NCI-H446 treated with DMSO at 0.1 percent for 48 hours (cell line): Measurements from ENCODE around the gene YPEL1.
"Not testable (repeated sequence)": the region's sequence is repeated elsewhere in the genome, so short reads cannot be mapped to it uniquely, and the experiment has no call there.

Experiments
- DNase-seq: peaks from one replicate; lab custom pipeline; 2025; lab: John Stamatoyannopoulos, UW

The YPEL1 gene

GRCh38 chr22:21721195-21721852 is 14.3 kb downstream of the YPEL1 start:
- not testable (repeated sequence) for DNase-seq

GRCh38 chr22:21720191-21720859 is 15.3 kb downstream of the YPEL1 start:
- not testable (repeated sequence) for DNase-seq

- no peak for DNase-seq
These were observed 16.6 kb downstream of the YPEL1 start for GRCh38 chr22:21719024-21719423.

DNA sequence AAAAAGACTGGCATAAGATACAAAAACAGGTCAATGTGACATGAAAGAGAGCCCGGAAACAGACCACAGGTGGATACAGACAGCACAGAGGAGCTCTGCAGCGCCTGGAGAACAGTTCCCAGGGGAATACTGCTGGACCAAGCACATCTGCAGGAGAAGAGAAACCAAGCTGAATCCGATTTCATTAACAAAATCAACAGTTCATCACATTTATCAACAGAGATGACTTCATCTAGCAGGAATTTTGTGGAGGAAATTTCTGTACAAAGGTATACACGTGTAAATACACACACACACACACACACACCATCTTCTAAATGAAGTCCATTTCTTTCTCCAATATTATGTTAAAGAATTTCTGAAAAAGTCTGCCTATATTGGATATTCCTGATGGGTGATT is 17.1 kb downstream of the YPEL1 start:
- no peak for DNase-seq

DNA sequence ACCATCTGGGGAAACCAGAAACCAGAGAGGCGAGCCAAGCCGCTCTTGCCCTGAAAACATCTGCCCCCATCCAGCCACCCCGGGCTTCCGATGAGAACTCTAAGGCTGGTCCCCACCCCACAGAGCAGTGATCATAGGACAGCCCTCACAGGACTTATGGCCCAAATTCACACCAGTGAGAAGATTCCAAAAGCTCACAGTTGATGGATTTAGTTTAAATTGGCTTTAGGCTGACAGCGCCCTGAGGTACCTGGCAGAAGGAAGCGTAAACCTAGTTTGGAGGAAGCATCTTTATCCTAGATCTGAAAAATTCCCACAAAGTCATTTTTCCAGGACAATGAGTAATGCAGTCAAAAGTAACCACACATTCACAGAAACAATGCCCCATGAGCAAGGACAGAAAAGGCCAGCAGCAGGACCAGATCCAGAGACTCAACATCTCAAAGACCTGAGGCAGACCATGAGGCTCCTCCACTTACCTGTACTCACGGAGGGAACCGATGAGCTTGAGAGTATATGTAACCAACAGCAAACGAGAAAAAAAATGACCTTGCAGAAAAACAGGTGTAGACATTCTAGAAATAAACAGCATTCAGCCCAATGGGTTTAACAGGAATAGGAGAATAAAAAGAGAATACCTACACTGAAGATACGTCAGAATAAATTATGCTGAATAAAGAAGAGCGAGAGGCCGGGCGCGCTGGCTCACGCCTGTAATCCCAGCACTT is 19.0 kb downstream of the YPEL1 start:
- DNase-seq, result not testable (repeated sequence)

DNA sequence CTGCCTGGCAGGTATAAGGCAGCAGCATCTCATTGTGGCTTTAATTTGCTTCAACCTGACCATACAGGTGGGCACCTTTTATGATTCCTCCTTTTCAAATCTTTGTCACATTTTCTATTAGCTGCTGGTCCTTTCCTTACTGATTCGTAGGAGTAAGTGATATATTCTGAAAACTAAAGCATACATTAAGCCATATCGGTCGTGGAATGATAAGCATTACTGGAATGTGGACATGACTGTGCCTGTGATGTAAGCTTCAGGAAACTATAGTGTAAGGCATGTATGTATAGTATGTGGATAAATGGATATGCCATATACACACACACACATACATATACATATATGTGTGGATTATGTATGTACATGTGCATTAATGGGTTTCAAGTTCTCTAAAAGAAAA is 20.8 kb downstream of the YPEL1 start:
- no peak for DNase-seq

DNA sequence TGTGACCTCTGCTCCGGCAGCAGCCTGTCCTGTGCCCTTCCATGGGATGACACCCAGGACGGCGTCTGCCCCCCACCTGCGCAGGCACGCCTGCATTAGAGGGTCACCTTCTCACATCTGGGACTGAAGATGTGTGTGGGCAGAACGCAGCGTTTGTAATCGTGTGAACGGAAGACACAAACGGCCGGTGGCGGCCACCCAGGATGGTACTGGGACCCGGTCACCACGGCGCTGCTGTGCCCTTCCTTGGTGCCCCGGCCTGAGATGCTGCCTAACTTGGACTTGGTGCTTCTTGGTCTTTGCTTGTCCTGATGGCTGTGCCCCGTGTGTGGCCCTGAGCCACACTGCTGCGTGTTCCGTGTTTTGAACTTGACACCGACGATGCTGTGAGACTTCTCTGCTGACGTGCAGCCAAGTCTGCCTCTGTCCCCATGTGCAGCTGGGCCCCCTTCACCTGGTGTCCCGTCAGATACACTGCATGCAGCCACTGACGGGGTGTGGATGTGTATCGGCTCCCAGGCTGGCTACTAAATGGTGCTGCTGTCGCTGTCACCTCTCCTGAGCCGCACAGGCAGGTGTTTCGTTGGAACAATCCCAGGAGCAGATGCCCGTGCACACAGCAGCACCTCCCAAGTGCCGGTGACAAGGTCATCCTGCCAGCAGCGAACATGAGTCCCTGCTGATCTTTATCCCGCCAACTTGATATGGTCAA is 21.4 kb downstream of the YPEL1 start:
- no peak for DNase-seq

DNA sequence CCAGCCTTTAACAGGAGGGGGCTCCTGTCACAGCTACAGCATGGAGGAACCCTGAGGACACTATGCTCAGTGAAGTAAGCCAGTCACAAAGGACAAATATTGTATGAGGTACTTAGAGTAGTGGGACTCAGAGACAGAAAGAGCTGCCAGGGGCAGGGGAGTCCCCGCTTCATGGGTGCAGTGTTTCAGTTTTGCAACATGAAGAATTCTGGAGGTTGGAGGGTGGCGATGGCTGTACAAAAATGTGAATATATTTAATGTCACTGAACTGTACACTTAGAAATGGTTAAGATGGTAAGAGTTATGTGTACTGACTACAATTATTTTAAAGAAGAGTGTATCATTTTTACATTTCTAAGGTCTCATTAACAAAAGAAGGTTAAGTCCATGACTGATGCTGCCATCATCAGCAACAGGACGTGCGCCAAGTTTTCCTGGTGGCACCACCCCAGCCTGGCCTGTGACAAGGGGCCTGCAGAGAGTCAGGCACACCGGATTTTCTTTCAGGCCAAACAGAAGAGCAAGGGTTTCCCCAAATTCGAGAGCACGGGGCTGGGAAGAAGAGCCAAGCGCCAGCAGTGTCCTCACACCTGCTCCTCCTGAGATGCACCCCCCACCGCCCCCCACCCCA is 22.1 kb downstream of the YPEL1 start:
- no peak for DNase-seq

- DNase-seq, result peak; percentile 40
These were observed 22.7 kb downstream of the YPEL1 start for GRCh38 chr22:21712751-21713427.

GRCh38 chr22:21711851-21712250 is 23.7 kb downstream of the YPEL1 start:
- DNase-seq, result no peak

GRCh38 chr22:21710156-21710555 is 25.4 kb downstream of the YPEL1 start:
- DNase-seq, result no peak

DNA sequence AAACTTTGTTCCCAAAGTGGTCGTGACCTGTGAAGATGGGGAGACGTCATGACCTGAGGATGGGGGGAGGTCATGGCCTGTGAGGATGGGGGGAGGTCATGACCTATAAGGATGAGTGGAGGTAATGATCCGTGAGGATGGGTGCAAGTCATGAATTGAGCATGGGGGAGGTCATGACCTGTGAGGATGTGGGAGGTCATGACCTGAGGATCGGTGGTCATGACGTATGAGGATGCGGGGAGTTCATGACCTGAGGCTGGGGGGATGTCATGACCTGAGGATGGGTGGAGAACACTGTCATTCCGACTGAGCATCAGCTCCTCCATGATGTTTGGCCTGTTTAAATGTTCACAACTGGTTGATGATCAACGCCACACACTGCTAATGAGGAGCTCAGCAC is 25.9 kb downstream of the YPEL1 start:
- DNase-seq, result no peak

DNA sequence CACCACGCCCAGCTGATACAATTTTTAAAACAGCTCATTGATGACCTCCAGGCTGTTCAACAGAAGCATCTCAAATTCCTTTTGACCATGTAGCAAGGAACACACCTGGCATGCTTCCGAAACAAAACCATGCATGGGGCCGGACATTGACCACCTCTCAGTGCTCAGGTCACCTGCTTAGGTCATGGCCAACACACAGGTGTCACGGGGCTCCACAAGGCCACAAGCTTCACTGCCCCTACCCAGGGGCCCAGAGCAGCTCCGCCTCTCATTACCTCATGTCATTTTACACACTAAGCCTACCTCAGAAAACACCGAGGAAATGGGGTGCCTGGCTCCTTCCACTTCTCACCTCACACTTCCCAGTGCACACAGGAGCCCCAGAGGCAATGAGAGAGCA is 26.6 kb downstream of the YPEL1 start:
- no peak for DNase-seq

GRCh38 chr22:21707677-21708076 is 27.9 kb downstream of the YPEL1 start:
- peak; percentile 72 for DNase-seq

GRCh38 chr22:21703684-21704316 is 31.8 kb downstream of the YPEL1 start:
- DNase-seq, result no peak

DNA sequence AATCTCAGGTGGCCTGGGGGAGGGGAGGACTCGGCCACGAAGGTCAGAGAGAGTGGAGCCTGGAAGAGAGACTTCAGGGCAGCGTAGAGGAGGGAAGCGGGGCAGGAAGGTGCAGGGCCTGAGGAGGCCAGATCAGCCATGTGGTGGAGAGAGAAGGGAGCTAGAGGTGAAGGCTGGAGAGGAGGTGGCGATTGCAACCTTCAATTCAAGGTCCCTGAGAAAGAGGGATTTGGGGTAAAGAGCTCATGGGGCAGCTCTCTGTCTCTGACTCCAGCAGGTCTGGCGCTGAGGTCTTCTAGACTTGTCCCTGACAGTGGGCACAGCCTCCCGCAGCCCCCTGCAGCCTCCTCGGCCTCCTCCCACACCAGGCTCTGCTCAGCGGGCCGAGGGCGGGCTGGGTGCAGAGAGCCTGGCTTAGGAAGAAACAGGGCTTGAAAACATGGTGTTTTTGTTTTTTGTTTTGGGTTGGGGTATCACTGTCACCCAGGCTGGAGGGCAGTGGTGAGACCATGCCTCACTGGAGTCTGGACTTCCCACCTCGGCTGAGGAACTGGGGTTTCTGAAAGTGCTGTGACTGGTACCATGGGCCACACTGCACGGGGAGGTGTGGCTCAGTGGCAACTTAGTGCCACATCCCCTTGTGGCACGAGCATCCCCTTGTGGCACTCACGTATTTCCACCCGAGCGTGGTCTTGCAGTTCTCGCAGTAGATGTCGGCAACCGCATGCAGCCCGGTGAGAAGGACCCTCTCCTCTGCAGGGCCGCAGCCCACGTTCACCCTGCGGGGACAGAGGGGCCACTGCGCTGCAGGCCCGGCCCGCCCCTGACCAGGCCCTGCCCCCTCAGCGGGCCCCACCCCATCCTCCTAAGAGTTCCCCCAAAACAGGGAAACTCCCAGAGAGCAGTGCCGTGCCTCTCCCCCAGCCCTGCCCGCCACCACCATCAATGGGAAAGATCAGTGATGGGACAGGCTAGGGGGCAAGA is 32.6 kb downstream of the YPEL1 start:
- DNase-seq, result no peak

DNA sequence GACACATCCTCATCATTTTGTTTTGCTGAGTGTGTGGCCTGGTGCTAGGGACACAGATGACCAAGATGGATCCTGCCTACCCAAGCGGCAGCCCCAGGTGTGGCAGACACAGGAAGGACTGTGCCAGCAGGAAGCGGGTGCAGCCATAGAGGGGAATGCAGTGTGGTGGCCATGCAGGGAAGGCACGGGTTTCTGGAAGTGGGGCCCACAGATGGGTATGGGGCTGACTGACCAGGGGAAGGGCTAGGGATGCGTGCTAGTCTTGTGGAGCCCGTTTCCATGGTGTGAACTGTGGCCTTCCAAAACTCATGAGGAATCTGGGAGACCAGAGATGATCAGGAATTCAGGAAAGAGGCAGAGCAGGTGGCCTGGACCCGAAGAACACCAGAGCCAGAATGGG is 33.5 kb downstream of the YPEL1 start:
- no peak for DNase-seq

DNA sequence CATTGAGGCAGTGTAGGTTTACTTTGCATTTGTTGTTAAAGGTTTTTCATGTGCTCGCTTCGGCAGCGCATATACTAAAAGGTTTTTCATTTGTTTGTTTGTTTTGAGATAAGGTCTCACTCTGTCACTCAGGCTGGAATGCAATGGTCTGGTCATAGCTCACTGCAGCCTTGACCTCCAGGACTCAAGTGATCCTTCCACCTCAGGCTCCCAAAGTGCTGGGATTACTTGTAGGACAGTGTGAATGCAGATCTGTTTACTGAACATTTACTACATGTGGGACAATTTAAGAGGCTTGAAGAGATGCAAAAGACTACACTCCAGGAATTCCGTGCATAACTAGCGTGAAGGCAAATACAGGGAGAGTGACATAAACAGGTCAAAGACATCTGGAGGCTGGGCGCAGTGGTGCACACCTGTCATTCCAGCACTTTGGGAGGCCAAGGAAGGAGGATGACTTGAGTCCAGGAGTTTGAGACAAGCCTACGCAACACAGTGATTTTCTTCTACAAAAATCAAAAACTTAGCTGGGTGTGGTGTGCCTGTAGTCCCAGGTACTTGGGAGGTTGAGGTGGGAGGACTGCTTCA is 34.1 kb downstream of the YPEL1 start:
- no peak for DNase-seq

DNA sequence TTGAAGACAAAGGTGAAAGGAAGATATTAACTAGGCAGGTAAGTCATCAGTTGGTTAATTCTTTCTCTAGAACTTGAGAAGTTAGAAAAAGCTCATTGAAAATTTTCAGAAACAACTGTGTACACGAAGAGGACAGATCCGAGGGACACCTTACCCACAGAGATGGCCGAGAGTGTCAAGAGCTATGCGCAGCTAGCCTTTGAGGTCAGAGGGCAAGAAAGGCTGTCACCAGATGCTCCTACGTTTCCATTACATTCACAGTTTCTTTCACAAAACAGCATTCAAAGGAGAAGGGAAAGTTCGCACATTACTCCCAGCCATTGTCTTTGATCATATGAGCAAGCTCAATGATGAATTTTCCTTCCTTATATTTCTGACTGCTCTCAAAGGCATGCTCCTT is 34.8 kb downstream of the YPEL1 start:
- no peak for DNase-seq
